HG03439 (cell line): ENCODE results near the gene TIMM10B.
A peak's percentile ranks its signal among the peaks of the same experiment; 100 is the strongest.

Experiments used
- ATAC-seq: cut with Tn5 transposase; IDR thresholded peaks from one replicate; pipeline ENCODE4 v1.9.1; 2021; ENCODE audit warnings: mild to moderate bottlenecking, moderate library complexity; ENCODE audit not compliant: unreplicated experiment

Gene TIMM10B, protein sequence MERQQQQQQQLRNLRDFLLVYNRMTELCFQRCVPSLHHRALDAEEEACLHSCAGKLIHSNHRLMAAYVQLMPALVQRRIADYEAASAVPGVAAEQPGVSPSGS

DNA sequence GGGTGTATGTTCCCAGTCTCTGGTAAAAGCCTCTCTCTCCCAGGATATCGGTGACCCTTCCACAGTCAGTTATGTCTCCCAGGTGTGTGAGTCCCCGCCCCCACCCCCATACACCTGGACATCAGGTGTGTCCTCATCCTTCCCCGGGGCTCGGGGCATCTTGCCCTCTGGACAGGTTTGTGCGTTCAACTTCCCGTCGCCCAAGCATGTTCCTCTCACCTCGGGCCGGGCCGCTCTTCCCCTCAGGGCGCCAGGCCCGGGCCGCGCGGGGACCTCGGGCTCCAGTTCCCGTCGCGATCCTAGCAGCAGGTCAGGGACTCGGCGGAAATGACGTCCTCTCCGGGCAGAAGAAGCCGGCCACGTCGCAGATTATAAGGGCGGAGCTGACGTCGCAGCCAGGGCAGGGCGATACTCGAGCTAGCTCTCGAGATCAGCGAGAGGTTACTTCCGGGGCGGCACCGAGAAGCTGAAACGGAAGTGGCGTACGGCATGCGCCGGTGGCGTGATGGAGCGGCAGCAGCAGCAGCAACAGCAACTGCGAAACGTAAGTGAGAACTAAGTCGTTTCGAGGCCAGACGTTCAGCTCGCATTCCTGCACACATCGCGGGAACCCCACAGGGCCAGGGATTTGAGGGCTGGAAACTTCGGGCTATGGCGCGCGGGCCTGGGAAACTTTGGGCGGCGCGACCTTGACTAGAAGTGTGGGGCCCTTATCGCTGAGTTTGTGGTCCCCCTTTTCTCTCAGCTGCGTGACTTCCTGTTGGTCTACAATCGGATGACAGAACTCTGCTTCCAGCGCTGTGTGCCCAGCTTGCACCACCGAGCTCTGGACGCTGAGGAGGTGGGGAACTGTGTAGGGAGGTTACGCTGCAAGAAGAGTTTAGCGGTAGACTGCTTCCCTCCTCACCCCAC is at the start of gene TIMM10B, which contains the start of gene ARFIP2:
TIMM10B (plus strand) TSS at position 490 of the 912 bp plus-strand sequence; CDS start at position 506, 16 bp downstream.
ARFIP2 (minus strand) TSS at position 320 of the 912 bp plus-strand sequence. CDS start 910 bp downstream, outside the sequence.
- ATAC-seq: peak; percentile 99

DNA sequence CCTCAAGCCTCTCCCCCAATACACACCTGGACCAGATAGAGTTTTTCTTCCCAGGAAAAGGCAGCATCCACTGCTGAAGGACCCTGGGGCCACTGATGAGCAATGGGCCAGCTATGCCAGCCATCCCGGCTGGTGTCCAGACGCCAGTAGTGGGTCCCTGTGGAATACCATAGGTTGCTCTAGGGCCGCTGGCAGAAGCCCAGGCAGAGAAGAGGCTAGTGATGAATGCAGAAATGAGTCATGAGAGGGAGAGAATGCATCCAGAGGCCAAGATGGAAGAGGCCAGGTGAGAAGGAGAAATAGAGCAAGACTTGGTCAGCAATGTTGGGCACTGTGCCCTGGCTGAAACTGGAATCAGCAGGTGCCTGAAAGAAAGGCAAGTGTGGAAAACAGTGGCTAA is 49.4 kb upstream of the TIMM10B start:
- ATAC-seq: no peak

DNA sequence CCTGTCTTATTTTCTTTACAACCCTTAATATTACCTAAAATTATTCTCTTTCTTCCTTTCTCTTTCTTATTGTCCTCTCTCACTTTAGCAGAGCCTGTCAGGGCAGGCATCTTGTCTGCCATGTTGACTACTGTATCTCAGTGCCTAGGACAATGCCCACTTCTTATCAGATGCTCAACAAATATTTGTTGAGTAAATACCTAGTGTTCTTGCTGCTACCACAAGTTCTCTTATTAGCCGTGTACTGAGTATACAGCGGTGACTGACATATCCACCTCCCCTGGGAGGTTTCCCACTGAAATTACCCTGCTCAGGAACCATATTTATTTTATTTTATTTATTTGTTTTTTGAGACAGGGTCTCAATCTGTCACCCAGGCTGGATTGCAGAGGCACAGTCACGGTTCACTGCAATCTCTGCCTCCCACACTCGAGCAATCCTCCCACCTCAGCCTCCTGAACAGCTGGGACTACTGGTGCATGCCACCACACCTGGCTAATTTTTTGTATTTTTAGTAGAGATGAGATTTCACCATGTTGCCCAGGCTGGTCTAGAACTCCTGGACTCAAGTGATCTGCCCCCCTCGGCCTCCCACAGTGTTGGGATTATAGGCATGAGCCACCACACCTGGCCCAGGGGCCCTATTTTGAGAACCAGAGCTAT is 47.2 kb upstream of the TIMM10B start:
- no peak for ATAC-seq

- ATAC-seq: no peak
Measured at GRCh38 chr11:6437423-6437822, 43.9 kb upstream of the TIMM10B start.

DNA sequence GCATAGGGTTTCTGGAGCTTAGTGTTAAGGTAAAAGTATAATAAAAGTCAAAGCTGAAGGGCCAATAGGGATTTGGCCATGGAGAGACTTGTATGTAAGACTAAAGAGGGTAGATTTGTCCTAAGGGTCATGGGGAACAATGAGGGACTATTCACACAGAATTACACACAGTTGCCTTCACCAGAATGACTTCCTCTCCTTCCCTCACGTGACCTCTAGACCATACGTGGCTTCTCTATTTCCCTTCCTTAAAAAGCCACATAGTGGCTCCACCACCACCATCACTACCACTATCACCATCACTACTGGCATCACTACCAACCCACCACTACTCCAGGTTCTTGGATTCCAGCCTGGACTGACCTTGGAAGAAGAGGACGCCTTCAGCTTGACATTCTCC is 43.3 kb upstream of the TIMM10B start:
- no peak for ATAC-seq

- no peak for ATAC-seq
Measured at GRCh38 chr11:6438979-6439571, 42.2 kb upstream of the TIMM10B start.

GRCh38 chr11:6440906-6441358 is 40.4 kb upstream of the TIMM10B start, which contains the start of gene HPX:
Gene HPX, minus strand, starts transcription at chr11:6440987. Its CDS starts 24 bp downstream, at chr11:6440963.
- no peak for ATAC-seq

DNA sequence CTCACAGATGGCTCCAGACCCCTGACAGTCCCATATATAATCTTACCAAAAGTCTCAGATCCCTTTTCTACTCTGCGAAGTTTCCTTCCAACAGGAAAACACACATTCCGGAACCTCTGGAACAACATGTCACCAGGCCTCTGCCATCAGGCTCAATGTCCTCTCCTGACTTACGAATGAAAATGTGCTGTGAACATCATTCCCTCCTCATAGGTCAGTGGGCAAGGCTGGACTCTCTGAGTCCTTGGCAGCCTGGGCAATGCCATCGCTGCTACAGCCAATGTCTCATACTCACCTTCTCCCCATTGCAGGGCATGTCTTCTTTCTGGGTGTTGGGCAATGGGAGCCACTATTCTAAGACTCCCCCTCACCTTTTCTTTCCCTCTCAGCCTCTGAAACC is 38.9 kb upstream of the TIMM10B start:
- ATAC-seq: no peak

DNA sequence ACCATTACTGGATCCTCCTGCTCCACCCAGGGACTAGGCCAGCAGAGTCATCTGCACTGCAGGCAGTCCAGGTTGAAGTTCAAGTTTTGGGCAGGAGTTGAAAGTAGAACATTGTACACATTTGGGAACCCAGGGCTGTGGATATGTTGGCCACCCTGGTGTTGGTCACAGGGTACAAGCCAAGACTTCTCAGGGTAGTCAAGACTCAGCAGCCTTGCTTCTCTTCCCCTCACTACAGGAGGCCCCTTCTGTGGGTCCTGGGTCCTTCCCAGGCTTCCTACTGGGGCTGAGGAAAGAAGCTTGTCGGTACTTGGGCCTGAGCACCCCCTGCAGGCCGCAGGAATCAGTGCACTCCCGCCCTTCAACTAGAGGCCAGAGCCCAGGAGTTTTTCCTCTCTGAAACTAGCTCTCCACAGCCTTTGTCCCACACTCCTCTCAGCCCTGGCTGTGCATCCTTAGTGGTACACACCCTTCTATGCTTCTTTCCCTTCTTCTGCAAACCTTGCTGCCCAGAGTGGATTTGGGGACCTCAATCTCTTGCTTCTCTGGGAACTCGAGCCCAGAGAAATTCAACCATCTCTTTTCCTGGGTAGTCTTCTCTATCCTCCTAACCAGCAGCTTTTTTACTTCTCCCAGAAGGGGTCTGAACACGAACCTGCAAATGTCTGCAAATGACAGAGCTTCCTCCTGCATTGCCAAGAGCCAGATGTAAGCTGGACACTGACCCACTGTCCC is 37.9 kb upstream of the TIMM10B start:
- peak; percentile 80 for ATAC-seq

- ATAC-seq: no peak
Measured at GRCh38 chr11:6448574-6448973, 32.7 kb upstream of the TIMM10B start.

GRCh38 chr11:6452219-6452618 is 29.1 kb upstream of the TIMM10B start:
- no peak for ATAC-seq

DNA sequence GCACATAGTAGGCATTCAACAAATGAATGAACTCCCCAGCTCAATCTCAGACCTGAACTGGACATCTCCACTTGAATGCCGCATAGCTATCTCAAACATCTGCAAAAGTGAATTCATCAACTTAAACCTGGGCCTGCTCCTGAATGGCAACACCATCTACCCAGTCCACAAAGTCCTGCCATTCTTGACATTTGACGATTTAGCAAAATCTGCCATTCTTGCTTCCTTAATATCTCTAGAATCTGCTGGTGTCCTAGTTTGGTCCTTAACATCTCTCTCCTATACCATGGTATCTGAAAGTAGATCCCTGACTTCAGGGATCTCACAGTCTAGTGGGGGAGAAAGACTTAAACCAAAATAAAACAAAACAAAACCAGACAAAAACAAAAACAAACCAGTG is 28.1 kb upstream of the TIMM10B start:
- ATAC-seq: no peak

GRCh38 chr11:6455070-6455469 is 26.2 kb upstream of the TIMM10B start:
- ATAC-seq: no peak

- no peak for ATAC-seq
Measured at GRCh38 chr11:6456361-6457073, 24.8 kb upstream of the TIMM10B start.

DNA sequence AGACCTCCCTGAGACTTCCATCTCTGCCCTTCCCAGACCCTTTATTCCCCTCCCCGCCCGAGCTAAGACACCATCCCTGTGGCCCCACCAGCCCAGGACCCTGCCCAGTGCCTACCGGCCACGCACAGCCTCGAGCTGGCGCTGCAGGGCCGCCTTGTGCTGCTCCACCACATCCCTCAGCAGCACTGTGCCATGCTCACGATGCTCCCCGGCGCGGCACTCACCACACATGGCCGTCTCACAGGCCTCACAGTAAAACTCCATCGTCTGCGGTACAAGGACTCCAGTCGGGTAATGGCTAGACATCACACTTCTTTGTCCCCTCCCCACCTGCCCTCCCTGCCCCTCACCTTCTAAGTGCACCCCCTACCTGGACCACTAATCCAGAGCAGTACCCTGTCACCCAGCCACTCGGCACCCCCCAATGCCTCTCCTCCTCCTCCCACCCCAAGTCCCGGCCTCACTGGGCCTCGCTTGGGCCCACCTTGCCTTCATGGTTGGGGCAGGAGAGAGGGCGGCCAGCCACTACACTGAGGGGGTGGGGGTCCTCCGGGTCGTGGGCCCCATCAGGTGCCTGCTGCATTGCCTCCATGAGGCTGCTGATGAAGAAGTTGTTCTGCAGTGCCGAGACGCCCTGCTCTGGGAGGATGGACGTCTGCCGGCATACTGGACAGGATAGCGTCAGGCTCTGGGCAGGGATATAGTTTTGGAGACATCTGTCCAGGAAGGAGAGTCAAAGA is 23.6 kb upstream of the TIMM10B start:
- no peak for ATAC-seq

GRCh38 chr11:6458352-6459098 is 22.8 kb upstream of the TIMM10B start:
- no peak for ATAC-seq

DNA sequence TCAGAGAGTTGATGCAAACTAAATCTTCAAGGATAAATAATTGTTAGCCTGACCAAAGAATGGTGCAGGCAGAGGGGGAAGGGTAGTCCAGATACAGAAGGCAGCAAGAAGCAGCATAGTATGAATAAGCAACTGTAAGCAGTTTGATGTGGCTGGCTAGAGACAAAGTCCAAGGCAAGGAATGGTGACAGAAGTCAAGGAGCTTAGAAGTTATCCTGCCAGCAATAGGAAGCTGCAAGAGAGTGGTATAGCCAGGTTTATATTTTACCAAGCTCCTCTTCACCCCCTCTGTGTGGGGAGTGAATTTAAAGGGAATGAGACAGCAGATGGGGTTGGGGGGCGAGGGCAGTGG is 22.2 kb upstream of the TIMM10B start:
- no peak for ATAC-seq

DNA sequence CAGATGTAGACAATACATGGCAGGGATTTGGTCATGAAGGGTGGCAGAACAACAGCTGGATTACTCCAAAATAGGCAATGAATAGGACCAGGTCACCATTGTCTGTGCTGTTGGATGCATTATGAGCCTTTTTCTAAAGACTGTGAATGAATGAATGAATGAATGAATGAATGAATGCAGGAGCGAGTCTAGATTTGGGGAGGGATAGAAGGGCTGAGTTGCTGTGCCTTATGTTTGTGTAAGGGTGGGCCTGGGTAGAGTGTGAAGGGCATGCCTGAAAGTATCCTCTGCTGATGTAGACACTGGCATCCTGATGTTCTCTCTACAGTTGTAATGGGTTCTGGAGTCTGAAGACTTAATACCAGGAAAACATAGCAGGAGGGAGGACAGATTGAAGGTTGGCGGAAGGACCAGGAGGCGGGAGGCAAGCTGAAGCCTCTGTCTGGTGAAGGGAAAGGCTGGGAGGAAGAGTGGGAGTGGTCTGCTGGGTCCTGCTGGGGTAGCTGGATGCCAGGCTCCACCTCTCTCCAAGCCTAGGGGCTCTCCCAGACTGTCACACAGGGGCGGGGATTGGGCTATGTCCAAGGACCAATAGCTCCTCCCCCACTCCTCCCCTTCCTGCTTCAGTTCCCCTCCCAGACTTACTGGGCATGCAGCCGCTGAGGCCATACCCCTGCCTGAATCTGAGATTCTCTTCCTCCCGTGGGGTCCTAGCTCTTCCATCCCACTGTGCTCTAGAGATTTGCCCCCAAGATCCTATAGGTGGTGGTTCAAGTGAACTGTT is 12.4 kb upstream of the TIMM10B start:
- ATAC-seq: peak; percentile 43
